Smooth muscle cell (in vitro differentiated cells): ENCODE measurements around the gene JOSD2. TPM values are rescaled to one million over a fixed set of nuclear protein-coding genes. Genes with fewer than 3 reads are reported as not detected.
A peak's percentile ranks its signal among the peaks of the same experiment; 100 is the strongest.

ENCODE experiments used
- DNase-seq: peaks from one replicate; lab custom pipeline; 2025; ENCODE audit not compliant: unreplicated experiment; lab: John Stamatoyannopoulos, UW
- H2AFZ ChIP-seq: fragments of 200-600 bp; sonication (generic); 2 replicates; pipeline ENCODE4 v1.6.0; 2016; ENCODE audit warnings: antibody characterized with exemption, low read depth, mild to moderate bottlenecking
- H3F3A ChIP-seq: fragments of 200-600 bp; sonication (generic); 2 replicates; pipeline ENCODE4 v1.6.0; 2017; ENCODE audit warnings: antibody characterized with exemption, low read depth
- H3K27ac ChIP-seq: fragments of 200-600 bp; sonication (generic); 2 replicates; pipeline ENCODE4 v1.5.1; 2016; ENCODE audit warnings: low read depth, mild to moderate bottlenecking
- H3K27me3 ChIP-seq: fragments of 200-600 bp; sonication (generic); 2 replicates; pipeline ENCODE4 v1.6.1; 2016; ENCODE audit warnings: low read depth, mild to moderate bottlenecking
- H3K36me3 ChIP-seq: fragments of 200-600 bp; sonication (generic); 2 replicates; pipeline ENCODE4 v1.5.1; 2016; ENCODE audit warnings: low read depth
- H3K4me1 ChIP-seq: fragments of 200-600 bp; sonication (generic); 2 replicates; pipeline ENCODE4 v1.5.1; 2016; ENCODE audit warnings: low read depth
- H3K4me2 ChIP-seq: fragments of 200-600 bp; sonication (generic); 2 replicates; pipeline ENCODE4 v1.6.0; 2016; ENCODE audit warnings: mild to moderate bottlenecking
- H3K4me3 ChIP-seq: fragments of 200-600 bp; sonication (generic); 2 replicates; pipeline ENCODE4 v1.5.1; 2016; ENCODE audit warnings: mild to moderate bottlenecking
- H3K79me2 ChIP-seq: fragments of 200-600 bp; sonication (generic); 2 replicates; pipeline ENCODE4 v1.6.0; 2016; ENCODE audit warnings: low read depth, mild to moderate bottlenecking
- H3K9ac ChIP-seq: fragments of 200-600 bp; sonication (generic); 2 replicates; pipeline ENCODE4 v1.6.0; 2016; ENCODE audit warnings: low read depth
- H3K9me3 ChIP-seq: fragments of 200-600 bp; sonication (generic); replicated peaks from 2 replicates; pipeline ENCODE4 v1.5.1; 2016; ENCODE audit warnings: low read depth
- H4K20me1 ChIP-seq: fragments of 200-600 bp; sonication (generic); 2 replicates; pipeline ENCODE4 v1.6.0; 2016; ENCODE audit warnings: low read depth
- WGBS: methylation state at CpG from one replicate; pipeline ENCODE4 v1.1.7; 2016; ENCODE audit warnings: low lambda C conversion rate; 5-methylcytosine and 5-hydroxymethylcytosine counted together
- polyA plus RNA-seq: library from polyadenylated mRNA; unstranded; fragments of >200 nt; fragmentation: Nextera tagmentation; extraction: Ambion mirVana; gene quantifications from 2 replicates; pipeline ENCODE4 v1.2.1, GENCODE V29; 2016
- total RNA-seq: library from RNA; depleted of rRNA; stranded (reverse); fragments of >200 nt; gene quantifications from 2 replicates; pipeline ENCODE4 v1.2.3, GENCODE V29; 2014
- TF ChIP-seq, protein P1 (sequence below): fragments of 200-600 bp; sonication (generic); IDR thresholded peaks from 2 replicates; pipeline ENCODE4 v1.5.1; 2017; ENCODE audit warnings: borderline replicate concordance, mild to moderate bottlenecking, antibody characterized with exemption; ENCODE audit not compliant: insufficient read depth, poor library complexity, severe bottlenecking

JOSD2 gene
- total and polyA plus RNA-seq, 2 experiments from 2014 or later = 17.1 to 77.6 TPM

DNA sequence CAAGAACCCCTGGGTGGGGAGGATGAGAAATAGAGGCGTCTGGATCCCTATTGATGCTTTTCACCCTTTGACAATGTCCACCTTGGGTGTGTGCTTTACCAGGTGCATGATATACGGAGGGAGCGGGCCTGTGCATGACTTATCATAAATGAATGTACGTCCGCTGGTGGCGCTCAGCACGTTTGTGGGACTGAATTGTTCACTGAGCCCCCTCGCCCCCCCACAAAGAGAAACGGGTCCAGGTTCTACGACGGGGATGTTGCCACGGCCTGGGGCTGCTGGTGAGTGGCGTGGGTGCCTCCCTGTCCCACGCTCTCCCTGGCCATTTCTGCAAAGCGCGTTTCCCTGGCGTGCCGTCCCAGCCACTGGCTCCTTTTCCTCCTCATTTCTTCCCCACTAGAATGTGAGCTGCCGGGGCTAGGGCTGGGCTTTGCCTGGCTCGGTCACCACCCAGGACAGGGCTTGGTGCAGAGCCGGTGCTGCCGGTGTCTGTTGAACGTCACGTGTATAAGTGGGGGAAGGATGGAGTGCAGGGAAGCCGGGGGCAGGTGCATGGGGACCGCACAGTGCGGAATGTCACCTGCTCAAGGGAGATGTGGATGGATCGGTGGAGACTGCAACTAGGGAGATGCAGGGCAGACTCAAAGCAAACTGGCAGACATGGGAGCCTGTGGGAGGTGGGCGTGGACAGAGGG is 35.7 kb upstream of the JOSD2 start:
- H3K4me3 ChIP-seq = no peak overlapping the region
- H2AFZ ChIP-seq = no peak overlapping the region
- no peaks in the 10 kb centered on the region for H3K79me2 ChIP-seq
- DNase-seq = no peak
- no peak overlapping the region for H3K27ac ChIP-seq
- H3K9me3 ChIP-seq = no peaks in the 10 kb centered on the region
- no peaks in the 10 kb centered on the region for H4K20me1 ChIP-seq
- no peaks in the 10 kb centered on the region for H3K4me1 ChIP-seq
- WGBS = 85% methylated on average over 29 of the region's 29 CpGs
- H3K9ac ChIP-seq = no peak overlapping the region
- no peaks in the 10 kb centered on the region for H3F3A ChIP-seq
- TF ChIP-seq, protein P1, sequence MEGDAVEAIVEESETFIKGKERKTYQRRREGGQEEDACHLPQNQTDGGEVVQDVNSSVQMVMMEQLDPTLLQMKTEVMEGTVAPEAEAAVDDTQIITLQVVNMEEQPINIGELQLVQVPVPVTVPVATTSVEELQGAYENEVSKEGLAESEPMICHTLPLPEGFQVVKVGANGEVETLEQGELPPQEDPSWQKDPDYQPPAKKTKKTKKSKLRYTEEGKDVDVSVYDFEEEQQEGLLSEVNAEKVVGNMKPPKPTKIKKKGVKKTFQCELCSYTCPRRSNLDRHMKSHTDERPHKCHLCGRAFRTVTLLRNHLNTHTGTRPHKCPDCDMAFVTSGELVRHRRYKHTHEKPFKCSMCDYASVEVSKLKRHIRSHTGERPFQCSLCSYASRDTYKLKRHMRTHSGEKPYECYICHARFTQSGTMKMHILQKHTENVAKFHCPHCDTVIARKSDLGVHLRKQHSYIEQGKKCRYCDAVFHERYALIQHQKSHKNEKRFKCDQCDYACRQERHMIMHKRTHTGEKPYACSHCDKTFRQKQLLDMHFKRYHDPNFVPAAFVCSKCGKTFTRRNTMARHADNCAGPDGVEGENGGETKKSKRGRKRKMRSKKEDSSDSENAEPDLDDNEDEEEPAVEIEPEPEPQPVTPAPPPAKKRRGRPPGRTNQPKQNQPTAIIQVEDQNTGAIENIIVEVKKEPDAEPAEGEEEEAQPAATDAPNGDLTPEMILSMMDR = no peak
- no peak overlapping the region for H3K4me2 ChIP-seq
- no peaks in the 10 kb centered on the region for H3K36me3 ChIP-seq
- H3K27me3 ChIP-seq = peaks cover 6% of the 10 kb centered on the region

DNA sequence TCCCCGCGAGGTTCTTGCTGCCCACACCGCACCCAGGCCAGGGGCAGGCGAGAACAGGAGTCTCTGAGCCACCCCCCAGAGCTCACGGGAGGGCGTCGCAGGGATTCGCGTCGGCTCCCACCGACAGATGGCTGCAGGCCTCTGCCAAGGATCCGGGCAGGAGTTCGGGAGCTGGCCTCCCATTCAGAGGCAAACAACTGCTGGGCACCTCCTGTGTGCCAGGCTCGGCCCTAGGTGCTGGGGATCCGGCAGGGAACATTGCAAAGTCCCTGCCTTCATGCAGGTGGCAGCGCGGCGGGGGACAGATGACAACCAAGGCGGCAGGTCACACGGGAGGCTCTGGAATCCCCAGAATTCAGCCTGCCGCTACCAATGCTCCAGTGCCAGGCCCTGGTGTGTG is 32.0 kb upstream of the JOSD2 start:
- WGBS = 89% methylated on average over 21 of the region's 21 CpGs
- H3K4me1 ChIP-seq = no peaks in the 10 kb centered on the region
- H2AFZ ChIP-seq = no peak overlapping the region
- H3K4me3 ChIP-seq = no peak overlapping the region
- no peak overlapping the region for H3K27ac ChIP-seq
- H3K27me3 ChIP-seq = no peaks in the 10 kb centered on the region
- H3K9ac ChIP-seq = no peak overlapping the region
- no peak for DNase-seq
- H3K4me2 ChIP-seq = no peak overlapping the region
- H3K9me3 ChIP-seq = no peaks in the 10 kb centered on the region
- no peaks in the 10 kb centered on the region for H3K36me3 ChIP-seq
- TF ChIP-seq, protein P1 = no peak
- H3F3A ChIP-seq = no peaks in the 10 kb centered on the region
- no peaks in the 10 kb centered on the region for H4K20me1 ChIP-seq
- no peaks in the 10 kb centered on the region for H3K79me2 ChIP-seq

- Histone ChIP-seq H3K36me3 (no peaks in the 10 kb centered on the region), H4K20me1 (no peaks in the 10 kb centered on the region), H3K4me1 (no peaks in the 10 kb centered on the region), H3K4me3 (no peak overlapping the region), H3K27ac (peak overlapping the region; percentile 25), H3F3A (no peaks in the 10 kb centered on the region), H3K9me3 (no peaks in the 10 kb centered on the region), H3K79me2 (no peaks in the 10 kb centered on the region), H2AFZ (no peak overlapping the region), H3K9ac (no peak overlapping the region), H3K27me3 (no peaks in the 10 kb centered on the region), H3K4me2 (peak overlapping the region; percentile 39)
- DNase-seq = peak; percentile 21
- TF ChIP-seq, protein P1 = peak; percentile 83
- 23% methylated on average over 15 of the region's 15 CpGs for WGBS
Observed at GRCh38 chr19:50537769-50538230, 26.8 kb upstream of the JOSD2 start.

- Histone ChIP-seq H3K27me3 (no peaks in the 10 kb centered on the region), H3K4me1 (no peaks in the 10 kb centered on the region), H3K4me2 (peak overlapping the region; percentile 39), H3K9me3 (peaks cover 3% of the 10 kb centered on the region), H2AFZ (no peak overlapping the region), H4K20me1 (no peaks in the 10 kb centered on the region), H3K27ac (peak overlapping the region; percentile 25), H3K79me2 (no peaks in the 10 kb centered on the region), H3K9ac (no peak overlapping the region), H3K36me3 (no peaks in the 10 kb centered on the region), H3K4me3 (no peak overlapping the region), H3F3A (no peaks in the 10 kb centered on the region)
- TF ChIP-seq, protein P1 = no peak
- no peak for DNase-seq
- WGBS = 50% methylated on average over 18 of the region's 18 CpGs
Observed at GRCh38 chr19:50537306-50537685, 26.3 kb upstream of the JOSD2 start.
